Measurements from ENCODE around the gene POMGNT1. TPM values are rescaled to one million over a fixed set of nuclear protein-coding genes. Genes with fewer than 3 reads are reported as not detected.
A peak's percentile ranks its signal among the peaks of the same experiment; 100 is the strongest.

POMGNT1 gene
- total and polyA plus RNA-seq, 2 of the 13 experiments (the other 11 are each of a cell fraction or from before 2014, with no cell fraction given), result 33.9 to 46.8 TPM

DNA sequence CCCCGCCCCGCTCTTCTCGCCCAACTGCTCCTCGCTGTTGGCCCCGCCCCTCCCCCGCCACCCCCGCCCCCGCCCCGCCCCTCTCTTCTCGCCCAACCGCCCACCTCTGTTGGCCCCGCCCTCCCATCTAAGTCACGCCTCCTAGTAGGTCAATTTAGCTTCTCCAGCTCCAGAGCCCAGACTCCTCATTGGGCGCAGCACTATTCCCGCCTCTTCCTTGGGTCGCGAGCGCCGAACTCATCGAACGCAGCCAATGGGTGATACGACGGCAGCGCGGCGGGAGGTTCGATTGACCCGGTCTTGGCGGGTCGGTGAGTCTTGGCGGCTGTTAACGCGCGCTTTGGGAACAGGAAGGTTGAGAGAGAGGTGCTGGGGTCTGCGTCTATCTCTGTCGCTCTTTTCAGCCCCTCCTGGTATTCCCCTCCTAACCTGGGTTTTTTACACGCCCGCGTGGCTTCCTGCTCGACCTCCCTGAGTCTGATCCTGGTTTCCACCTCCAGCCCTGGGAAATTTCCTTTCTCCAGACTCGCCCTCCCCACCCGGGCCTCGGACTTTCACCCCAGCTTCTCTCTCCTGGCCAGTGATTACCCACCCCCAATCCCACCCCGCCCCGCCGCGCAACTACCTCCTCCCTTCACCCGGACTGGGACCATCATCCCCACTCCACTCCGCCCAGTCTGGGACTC is 49.3 kb upstream of the POMGNT1 start, which contains the start of gene RAD54L (continued):
- TF ChIP-seq, protein P1, sequence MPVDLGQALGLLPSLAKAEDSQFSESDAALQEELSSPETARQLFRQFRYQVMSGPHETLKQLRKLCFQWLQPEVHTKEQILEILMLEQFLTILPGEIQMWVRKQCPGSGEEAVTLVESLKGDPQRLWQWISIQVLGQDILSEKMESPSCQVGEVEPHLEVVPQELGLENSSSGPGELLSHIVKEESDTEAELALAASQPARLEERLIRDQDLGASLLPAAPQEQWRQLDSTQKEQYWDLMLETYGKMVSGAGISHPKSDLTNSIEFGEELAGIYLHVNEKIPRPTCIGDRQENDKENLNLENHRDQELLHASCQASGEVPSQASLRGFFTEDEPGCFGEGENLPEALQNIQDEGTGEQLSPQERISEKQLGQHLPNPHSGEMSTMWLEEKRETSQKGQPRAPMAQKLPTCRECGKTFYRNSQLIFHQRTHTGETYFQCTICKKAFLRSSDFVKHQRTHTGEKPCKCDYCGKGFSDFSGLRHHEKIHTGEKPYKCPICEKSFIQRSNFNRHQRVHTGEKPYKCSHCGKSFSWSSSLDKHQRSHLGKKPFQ (CRISPR knock-in tag; IDR thresholded peaks at IDR 0.05; ENCODE audit: insufficient replicate concordance), result no peak
- peak; percentile 100 for TF ChIP-seq SIN3A (IDR thresholded peaks at IDR 0.05; ENCODE audit: borderline replicate concordance, low read depth, low read length)
- peak; percentile 78 for TF ChIP-seq HDAC2 (CRISPR knock-in tag; IDR thresholded peaks at IDR 0.05)
- no peak for TF ChIP-seq FOXK2 (IDR thresholded peaks at IDR 0.05)
- no peak for TF ChIP-seq CBX2 (IDR thresholded peaks at IDR 0.05; ENCODE audit: low read depth, low read length)
- TF ChIP-seq CBX2 (CRISPR knock-in tag; IDR thresholded peaks at IDR 0.05; ENCODE audit: low read depth), result no peak
- TF ChIP-seq KLF11 (CRISPR knock-in tag; IDR thresholded peaks at IDR 0.05), result peak; percentile 76; the same call in 1 of the 2 replicates
- no peak for TF ChIP-seq ZNF121 (CRISPR knock-in tag; IDR thresholded peaks at IDR 0.05)
- no peak for TF ChIP-seq AKAP8 (CRISPR knock-in tag; IDR thresholded peaks at IDR 0.05)
- no peak; the same call in 1 of the 2 replicates for TF ChIP-seq ISL2 (CRISPR knock-in tag; IDR thresholded peaks at IDR 0.05)
- TF ChIP-seq, protein P2, sequence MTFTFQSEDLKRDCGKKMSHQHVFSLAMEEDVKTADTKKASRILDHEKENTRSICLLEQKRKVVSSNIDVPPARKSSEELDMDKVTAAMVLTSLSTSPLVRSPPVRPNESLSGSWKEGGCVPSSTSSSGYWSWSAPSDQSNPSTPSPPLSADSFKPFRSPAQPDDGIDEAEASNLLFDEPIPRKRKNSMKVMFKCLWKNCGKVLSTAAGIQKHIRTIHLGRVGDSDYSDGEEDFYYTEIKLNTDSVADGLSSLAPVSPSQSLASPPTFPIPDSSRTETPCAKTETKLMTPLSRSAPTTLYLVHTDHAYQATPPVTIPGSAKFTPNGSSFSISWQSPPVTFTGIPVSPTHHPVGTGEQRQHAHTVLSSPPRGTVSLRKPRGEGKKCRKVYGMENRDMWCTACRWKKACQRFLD (CRISPR knock-in tag; IDR thresholded peaks at IDR 0.05; ENCODE audit: borderline replicate concordance), result no peak
- TF ChIP-seq, protein P3, sequence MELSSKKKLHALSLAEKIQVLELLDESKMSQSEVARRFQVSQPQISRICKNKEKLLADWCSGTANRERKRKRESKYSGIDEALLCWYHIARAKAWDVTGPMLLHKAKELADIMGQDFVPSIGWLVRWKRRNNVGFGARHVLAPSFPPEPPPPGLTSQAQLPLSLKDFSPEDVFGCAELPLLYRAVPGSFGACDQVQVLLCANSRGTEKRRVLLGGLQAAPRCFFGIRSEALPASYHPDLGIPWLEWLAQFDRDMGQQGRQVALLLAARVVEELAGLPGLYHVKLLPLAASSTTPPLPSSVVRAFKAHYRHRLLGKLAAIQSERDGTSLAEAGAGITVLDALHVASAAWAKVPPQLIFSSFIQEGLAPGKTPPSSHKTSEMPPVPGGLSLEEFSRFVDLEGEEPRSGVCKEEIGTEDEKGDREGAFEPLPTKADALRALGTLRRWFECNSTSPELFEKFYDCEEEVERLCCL (CRISPR knock-in tag; IDR thresholded peaks at IDR 0.05; ENCODE audit: borderline replicate concordance), result no peak
- TF ChIP-seq, protein P4, sequence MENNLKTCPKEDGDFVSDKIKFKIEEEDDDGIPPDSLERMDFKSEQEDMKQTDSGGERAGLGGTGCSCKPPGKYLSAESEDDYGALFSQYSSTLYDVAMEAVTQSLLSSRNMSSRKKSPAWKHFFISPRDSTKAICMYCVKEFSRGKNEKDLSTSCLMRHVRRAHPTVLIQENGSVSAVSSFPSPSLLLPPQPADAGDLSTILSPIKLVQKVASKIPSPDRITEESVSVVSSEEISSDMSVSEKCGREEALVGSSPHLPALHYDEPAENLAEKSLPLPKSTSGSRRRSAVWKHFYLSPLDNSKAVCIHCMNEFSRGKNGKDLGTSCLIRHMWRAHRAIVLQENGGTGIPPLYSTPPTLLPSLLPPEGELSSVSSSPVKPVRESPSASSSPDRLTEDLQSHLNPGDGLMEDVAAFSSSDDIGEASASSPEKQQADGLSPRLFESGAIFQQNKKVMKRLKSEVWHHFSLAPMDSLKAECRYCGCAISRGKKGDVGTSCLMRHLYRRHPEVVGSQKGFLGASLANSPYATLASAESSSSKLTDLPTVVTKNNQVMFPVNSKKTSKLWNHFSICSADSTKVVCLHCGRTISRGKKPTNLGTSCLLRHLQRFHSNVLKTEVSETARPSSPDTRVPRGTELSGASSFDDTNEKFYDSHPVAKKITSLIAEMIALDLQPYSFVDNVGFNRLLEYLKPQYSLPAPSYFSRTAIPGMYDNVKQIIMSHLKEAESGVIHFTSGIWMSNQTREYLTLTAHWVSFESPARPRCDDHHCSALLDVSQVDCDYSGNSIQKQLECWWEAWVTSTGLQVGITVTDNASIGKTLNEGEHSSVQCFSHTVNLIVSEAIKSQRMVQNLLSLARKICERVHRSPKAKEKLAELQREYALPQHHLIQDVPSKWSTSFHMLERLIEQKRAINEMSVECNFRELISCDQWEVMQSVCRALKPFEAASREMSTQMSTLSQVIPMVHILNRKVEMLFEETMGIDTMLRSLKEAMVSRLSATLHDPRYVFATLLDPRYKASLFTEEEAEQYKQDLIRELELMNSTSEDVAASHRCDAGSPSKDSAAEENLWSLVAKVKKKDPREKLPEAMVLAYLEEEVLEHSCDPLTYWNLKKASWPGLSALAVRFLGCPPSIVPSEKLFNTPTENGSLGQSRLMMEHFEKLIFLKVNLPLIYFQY (CRISPR knock-in tag; IDR thresholded peaks at IDR 0.05; ENCODE audit: borderline replicate concordance), result 0 out of 2 replicates have a peak, but pooled peaks have one; percentile 49
- no peak for TF ChIP-seq NONO (IDR thresholded peaks at IDR 0.05)
- TF ChIP-seq NONO (CRISPR knock-in tag; conservative IDR thresholded peaks at IDR 0.05), result peak; percentile 87
- TF ChIP-seq, protein P5, sequence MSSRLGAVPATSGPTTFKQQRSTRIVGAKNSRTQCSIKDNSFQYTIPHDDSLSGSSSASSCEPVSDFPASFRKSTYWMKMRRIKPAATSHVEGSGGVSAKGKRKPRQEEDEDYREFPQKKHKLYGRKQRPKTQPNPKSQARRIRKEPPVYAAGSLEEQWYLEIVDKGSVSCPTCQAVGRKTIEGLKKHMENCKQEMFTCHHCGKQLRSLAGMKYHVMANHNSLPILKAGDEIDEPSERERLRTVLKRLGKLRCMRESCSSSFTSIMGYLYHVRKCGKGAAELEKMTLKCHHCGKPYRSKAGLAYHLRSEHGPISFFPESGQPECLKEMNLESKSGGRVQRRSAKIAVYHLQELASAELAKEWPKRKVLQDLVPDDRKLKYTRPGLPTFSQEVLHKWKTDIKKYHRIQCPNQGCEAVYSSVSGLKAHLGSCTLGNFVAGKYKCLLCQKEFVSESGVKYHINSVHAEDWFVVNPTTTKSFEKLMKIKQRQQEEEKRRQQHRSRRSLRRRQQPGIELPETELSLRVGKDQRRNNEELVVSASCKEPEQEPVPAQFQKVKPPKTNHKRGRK (CRISPR knock-in tag; IDR thresholded peaks at IDR 0.05), result no peak
- TF ChIP-seq KDM1A (CRISPR knock-in tag; IDR thresholded peaks at IDR 0.05), result no peak
- TF ChIP-seq TOE1 (CRISPR knock-in tag; IDR thresholded peaks at IDR 0.05), result no peak
- TF ChIP-seq ONECUT2 (CRISPR knock-in tag; IDR thresholded peaks at IDR 0.05), result 0 out of 2 replicates have a peak, but pooled peaks have one; percentile 32
- no peak for TF ChIP-seq TCF7 (IDR thresholded peaks at IDR 0.05; ENCODE audit: low read depth)

Data from HepG2 (cell line).